GM18502 (cell line): Measurements from ENCODE around the gene NXNL1.
"Not testable (repeated sequence)": the region's sequence is repeated elsewhere in the genome, so short reads cannot be mapped to it uniquely, and the experiment has no call there.

ENCODE experiments used
- ATAC-seq: cut with Tn5 transposase; IDR thresholded peaks from one replicate; pipeline ENCODE4 v1.9.1; 2021; ENCODE audit warnings: mild to moderate bottlenecking; ENCODE audit not compliant: unreplicated experiment, poor library complexity

Gene NXNL1

DNA sequence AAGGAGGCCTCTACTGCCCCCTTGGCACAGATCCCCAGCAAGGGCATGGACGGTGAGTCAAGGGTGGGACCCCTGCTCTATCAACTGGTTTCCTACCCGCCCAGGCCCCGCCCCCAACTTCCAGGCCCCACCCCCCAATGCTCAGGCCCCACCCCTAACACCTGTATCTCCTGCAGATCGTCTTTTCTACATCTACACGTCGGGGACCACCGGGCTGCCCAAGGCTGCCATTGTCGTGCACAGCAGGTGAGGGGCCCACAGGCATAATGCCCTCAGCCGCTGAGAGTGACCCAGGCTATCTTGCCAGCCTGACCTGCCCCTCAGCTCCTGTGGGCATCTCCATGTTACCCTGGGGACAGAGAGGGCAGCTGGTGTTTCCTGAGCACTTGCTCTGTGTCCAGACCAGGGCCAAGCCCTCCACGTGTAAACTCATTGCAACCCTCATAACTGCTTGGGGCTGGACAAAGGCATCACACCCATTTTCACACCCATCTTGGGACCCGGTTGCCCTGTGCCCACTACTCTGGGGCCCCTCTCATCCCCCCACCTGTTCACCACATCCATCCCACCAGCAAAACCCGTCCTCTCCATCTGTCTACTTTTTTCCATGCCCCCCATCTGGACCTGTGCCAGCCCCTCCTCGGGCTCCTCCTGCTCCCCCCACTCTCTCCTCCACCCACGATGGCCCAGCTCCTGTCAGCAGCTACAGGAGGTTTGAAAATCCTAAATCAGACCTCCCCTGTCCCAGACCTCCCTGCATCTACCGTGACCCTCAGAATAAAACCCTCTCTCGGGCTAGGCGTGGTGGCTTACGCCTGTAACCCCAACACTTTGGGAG, 26.8 kb upstream of the NXNL1 start:
- ATAC-seq, result no peak

DNA sequence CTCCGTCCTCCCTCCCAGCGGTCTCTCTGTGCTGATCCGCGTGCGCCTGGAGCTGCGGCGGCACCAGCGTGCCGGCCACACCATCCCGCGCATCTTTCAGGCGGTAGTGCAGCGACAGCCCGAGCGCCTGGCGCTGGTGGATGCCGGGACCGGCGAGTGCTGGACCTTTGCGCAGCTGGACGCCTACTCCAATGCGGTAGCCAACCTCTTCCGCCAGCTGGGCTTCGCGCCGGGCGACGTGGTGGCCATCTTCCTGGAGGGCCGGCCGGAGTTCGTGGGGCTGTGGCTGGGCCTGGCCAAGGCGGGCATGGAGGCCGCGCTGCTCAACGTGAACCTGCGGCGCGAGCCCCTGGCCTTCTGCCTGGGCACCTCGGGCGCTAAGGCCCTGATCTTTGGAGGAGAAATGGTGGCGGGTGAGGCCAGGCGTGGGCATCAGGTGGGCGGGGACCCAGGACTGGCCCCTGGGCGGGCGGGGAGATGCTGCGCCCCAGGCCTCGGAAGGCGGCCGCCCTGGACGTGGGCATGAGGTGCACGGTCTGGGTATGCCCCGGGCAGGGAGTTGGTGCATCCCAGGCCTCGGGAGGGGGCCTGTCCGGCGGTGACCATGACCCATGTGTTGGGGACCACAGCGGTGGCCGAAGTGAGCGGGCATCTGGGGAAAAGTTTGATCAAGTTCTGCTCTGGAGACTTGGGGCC, 26.0 kb upstream of the NXNL1 start:
- no peak for ATAC-seq

DNA sequence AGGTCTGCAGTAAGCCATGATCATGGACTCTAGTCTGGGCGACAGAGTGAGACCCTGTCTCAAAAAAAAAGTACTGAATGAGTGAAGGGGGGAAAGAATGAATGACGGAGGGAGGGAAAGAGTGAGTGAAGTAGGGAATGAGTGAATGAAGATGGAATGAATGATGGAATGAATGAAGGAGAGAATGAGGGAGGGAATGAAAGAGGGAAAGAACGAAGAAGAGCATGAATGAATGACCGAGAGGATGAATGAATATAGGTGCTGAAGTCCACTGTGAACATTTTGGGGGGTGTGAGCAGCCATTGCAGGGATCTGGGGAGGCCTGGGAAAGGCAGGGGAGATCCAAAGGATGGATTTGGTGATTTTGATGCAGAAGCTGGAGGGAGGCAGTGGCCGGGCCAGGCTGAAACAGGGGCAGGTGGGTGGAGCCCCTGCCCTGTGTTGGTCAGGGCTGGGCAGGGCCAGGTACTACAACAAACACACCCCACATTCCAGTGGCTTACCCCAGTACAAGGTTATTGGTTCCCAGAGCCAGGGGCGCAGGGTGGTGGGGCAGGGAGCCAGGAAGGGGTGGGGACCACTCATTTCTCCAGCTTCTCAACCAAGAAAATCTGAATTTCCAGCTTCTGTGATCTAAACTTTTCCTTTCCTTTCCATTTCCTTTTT, 23.9 kb upstream of the NXNL1 start:
- ATAC-seq, result no peak

- ATAC-seq, result no peak
These were observed 22.9 kb upstream of the NXNL1 start for GRCh38 chr19:17483605-17484002.

DNA sequence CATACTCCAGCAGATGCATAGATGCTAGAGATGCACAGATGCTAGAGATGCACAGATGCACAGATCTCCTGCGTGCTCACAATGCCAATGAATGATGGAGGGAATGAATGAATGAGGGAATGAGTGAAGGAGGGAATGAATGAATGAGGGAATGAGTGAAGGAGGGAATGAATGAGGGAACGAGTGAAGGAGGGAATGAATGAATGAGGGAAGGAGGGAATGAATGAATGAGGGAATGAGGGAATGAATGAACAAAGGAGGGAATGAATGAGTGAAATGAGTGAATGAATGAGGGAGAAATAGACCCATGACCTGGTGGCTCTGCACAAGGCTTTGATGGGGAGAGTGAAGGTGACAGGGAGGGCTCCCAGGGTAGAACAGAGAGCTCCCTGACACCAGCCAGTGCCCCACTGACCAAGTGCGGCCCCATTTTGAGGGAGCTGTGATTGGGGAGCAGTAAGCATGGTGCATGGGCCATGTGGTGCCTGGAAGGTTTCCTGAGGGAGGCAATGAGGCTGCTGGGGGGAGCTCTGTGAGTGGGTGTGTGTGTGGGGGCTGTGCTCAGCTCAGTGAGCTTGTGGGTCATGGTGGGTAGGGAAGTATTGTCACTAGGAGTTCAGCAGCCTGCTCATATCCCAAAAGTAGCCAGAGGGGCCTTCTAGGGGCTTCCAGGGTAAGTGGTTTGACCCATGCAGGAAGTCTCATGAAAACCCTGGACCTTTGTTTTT, 22.3 kb upstream of the NXNL1 start:
- no peak for ATAC-seq

- ATAC-seq, result no peak
These were observed 21.3 kb upstream of the NXNL1 start for GRCh38 chr19:17481986-17482385.

- no peak for ATAC-seq
These were observed 18.6 kb upstream of the NXNL1 start for GRCh38 chr19:17479325-17479791.

DNA sequence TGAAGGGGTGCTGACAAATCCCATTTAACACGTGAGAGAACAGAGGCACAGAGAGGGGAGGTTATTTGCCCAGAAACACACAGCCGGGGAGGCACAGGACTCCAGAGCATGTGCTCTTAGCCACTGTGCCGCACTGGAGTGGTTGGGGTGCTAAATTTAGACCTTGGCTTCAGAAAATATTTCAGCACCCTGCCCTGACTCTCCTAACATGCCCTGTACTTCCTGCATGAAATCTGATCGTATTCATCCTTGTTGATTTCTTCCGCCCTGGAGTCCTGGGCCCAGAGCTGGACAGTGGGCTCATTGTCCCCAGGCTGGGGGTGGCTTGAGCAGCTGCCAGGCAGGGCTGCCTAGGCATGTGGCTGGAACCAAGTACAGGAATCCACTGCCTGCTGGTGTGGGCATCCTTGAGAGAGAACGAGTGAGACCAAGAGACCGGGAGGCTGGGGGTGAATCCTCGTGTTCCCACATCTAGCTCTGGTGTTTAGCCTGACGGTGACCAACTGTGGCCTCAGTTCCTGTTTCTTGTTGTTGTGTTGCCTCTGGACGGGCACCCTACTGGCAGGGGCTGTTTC, 14.9 kb upstream of the NXNL1 start:
- ATAC-seq, result no peak

DNA sequence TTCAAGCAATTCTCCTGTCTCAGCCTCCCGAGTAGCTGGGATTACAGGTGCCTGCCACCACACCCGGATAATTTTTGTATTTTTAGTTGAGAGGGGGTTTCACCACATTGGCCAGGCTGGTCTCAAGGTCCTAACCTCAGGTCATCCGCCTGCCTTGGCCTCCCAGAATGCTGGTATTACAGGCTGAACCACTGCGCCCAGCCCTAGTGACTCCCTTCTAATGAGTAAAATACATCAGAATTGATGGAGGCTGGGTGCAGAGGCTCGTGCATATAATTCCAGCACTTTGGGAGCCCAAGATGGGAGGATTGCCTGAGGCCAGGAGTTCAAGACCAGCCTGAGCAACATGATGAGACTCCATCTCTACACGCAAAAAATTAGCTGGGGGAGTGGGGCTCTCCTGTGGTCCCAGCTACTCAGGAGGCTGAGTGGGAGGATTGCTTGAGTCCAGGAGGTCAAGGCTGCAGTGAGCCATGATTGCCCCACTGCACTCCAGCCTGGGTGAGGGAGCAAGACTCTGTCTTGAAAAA, 14.3 kb upstream of the NXNL1 start:
- not testable (repeated sequence) for ATAC-seq

DNA sequence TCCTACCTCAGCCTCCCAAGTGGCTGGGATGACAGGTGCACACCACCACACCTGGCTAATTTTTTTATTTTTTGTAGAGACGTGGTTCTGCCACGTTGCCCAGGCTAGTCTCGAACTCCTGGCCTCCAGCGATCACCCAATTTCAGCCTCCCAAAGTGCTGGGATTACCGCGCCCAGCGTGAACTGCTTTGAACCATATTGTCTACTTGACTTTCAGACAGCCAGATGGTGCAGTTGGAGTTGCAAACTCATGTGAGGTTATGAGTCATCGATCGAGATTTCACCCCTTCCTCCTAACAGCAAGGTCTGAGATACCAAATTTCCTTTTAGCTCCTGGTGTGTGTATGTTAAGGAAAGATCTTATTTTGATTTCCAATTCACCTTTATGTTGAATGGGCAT, 12.3 kb upstream of the NXNL1 start:
- no peak for ATAC-seq

GRCh38 chr19:17471410-17472125, 10.8 kb upstream of the NXNL1 start:
- ATAC-seq, result no peak

DNA sequence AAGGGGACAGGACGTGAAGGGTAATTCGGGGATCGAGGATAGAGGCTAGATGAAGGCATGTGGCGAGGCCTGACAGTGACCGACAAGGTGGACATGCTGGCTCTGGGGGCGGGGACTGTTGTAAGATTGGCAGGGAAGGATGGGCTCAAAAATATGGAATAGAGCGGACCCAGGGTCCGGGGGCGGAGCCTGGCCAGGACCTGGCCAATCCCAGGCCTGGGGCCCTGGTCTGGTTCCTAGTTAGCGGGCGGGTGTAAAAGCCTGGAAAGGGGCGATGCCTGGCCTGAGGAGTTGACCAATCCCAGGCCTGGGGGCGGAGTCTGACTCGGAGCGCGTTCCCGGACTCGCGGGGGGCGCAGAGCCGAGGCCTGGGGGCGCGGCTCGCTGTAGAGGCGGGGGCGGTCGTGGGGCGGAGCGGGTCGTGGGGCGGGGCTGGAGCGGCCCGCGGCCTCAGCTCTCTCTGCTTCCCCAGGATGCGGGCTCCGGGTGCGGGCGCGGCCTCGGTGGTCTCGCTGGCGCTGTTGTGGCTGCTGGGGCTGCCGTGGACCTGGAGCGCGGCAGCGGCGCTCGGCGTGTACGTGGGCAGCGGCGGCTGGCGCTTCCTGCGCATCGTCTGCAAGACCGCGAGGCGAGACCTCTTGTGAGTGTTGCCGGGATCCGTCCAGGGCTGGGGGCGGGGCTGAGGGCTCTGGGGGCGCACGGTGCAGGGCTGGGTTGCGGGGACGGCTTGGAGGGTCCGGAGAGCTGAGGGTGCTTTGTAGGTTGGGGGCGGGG, 9.5 kb upstream of the NXNL1 start, which contains the start of gene SLC27A1:
SLC27A1 (plus strand) TSS at position 457 of the 774 bp plus-strand sequence; CDS start at position 474, 17 bp downstream.
- peak; percentile 79 for ATAC-seq

GRCh38 chr19:17469481-17470067, 8.8 kb upstream of the NXNL1 start:
- peak; percentile 59 for ATAC-seq

- no peak for ATAC-seq
These were observed 8.4 kb upstream of the NXNL1 start for GRCh38 chr19:17469092-17469480.

DNA sequence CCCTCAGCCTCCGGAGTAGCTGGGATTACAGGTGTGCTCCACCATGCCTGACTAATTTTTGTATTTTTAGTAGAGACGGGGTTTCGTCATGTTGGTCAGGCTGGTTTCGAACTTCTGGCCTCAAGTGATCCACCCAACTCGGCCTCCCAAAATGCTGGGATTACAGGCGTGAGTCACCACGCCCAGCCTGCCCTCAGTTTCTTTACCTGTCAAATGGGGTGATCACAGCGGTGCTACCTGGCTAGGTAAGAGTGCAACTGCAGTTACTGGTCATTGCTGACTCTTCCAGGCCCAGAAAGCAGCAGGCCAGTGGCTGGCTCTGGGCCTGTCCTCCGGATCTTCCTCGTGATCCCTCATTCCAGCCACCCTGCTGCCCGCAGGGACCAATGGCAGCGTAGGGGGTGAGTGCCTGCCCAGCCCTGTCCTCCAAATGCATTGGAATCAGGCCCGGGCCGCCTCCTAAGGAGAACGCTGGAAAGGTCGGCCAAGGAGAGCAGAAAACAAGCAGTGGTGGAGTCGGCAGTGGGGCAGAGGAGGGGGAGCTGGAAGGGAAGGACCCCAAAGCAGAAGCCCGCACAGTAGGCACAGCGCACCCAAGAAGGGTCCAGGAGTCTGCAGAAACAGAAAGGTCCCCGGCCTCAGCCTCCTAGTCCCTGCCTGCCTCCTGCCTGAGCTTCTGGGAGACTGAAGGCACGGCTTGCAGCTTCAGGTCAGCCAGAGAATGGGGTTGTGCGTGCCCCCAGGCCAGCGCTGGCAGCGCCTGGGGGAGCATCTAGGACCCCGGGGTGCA, 7.8 kb upstream of the NXNL1 start:
- ATAC-seq, result no peak

DNA sequence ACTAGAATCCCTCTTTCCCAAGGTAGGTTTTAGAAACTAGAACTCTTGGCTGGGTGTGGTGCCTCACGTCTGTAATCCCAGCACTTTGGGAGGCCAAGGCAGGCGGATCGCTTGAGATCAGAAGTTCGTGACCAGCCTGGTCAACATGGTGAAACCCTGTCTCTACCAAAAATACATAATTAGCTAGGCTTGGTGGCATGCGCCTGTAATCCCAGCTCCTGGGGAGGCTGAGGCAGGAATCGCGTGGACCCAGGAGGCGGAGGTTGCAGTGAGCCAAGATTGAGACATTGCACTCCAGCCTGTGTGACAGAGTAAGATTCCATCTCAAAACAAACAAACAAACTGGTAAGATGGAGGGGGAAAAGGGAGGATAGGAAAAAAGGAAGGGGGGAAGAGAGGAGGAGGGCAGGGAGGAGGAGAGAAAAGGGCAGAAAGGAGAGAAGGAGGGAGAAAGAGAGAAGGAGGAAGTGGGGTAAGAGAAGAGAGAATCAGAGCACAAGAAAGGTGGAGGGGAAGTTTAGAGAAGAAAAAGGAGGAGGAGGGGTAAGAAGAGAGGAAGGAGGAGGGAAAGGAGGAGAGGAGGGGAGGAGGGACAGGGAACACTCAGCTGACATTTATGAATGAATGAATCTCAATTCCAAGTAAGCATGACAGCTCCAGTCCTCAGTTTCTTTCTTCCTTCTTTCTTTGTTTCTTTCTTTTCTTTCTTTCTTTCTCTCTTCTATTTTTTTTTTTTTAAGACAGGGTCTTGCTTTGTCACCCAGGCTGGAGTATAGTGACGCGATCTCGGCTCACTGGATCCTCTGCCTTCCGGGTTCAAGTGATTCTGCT, 7.0 kb upstream of the NXNL1 start:
- no peak for ATAC-seq
